ENCODE data around the gene TADA3. TPM values are rescaled to one million over a fixed set of nuclear protein-coding genes. Genes with fewer than 3 reads are reported as not detected.

Gene TADA3
- total RNA-seq, 1 donor from 2014 or later, result 54.5 TPM

DNA sequence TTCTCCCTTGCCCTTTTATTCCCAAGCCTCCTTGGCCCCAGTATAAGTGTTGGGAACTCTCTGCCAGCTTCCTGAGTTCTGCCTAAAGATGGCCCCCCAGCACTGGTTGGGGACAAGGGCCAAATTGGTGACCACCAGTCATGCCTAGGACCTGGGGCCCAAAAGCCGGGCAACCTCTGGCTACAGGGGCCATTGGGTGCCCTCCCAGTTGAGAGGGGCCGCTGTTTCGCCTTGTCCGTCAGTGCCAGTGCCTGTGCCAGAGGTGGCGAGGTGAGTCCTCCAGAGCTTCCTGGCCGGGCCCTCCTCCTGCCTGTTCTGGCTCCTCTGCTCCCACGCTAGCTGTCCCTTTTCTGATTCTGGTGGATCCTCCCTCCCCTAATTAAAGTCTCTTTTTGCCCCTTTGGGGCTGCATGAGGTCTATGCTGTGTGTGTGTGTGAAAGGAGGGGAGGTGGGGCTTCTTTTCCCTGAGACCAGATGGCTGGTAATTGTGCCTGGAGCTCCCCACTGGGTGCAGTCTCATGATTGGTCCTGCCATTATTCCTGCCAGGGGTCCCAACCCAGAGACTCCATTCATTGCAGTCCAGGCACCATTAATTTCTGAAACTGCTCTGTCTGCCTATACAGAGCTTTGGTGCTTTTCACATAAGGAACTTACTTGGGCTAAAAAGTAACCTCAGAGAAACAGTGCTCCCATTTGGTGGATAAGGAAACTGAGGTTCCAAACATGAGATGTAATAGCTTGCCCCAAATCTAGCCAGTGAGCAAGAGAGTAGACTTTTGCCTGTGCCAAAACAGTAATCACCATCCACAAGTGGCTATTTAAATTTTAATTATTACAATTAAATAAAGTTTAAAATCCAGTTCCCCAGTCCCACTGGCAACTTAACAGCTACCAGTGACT lies 14.7 kb upstream of the TADA3 start:
- Histone ChIP-seq H4K20me1 (ENCODE audit: insufficient read depth, low read length) (peaks cover 49% of the 10 kb centered on the region), H3K4me2 (ENCODE audit: low read length) (no peak overlapping the region), H3K9ac (ENCODE audit: low read length) (no peak overlapping the region), H3K4me1 (ENCODE audit: insufficient read depth, low read length) (peaks cover 15% of the 10 kb centered on the region), H3K9me3 (ENCODE audit: insufficient read depth, low read depth, low read length) (no peaks in the 10 kb centered on the region), H3K79me2 (ENCODE audit: insufficient read depth, low read length) (peaks cover 15% of the 10 kb centered on the region), H3K27me3 (ENCODE audit: insufficient read depth, low read length) (no peaks in the 10 kb centered on the region), H3K4me3 (ENCODE audit: insufficient read depth, low read depth, low read length) (no peak overlapping the region), H3K27ac (ENCODE audit: low read depth, low read length) (no peak overlapping the region), H3K36me3 (ENCODE audit: insufficient read depth, low read length) (peaks cover 40% of the 10 kb centered on the region), H2AFZ (ENCODE audit: low read depth, low read length) (no peak overlapping the region)
- Mint-ChIP-seq H3K9me3 (ENCODE audit: unreplicated experiment) (no peaks in the 10 kb centered on the region), H3K4me1 (ENCODE audit: low read depth, unreplicated experiment) (peaks cover 31% of the 10 kb centered on the region), H3K27ac (ENCODE audit: unreplicated experiment) (no peak overlapping the region), H3K27me3 (ENCODE audit: low read depth, unreplicated experiment) (no peaks in the 10 kb centered on the region), H3K36me3 (ENCODE audit: low read depth, unreplicated experiment) (peaks cover 24% of the 10 kb centered on the region), H3K4me3 (ENCODE audit: unreplicated experiment) (no peak overlapping the region)
- FAIRE-seq (no peak), DNase-seq (ENCODE audit: low read depth) (no peak)
- TF ChIP-seq CTCF (IDR thresholded peaks at IDR 0.05; ENCODE audit: insufficient read depth, low read depth, low read length) (no peak), EZH2 (IDR thresholded peaks at IDR 0.05; ENCODE audit: insufficient read depth, low read length) (no peak)

DNA sequence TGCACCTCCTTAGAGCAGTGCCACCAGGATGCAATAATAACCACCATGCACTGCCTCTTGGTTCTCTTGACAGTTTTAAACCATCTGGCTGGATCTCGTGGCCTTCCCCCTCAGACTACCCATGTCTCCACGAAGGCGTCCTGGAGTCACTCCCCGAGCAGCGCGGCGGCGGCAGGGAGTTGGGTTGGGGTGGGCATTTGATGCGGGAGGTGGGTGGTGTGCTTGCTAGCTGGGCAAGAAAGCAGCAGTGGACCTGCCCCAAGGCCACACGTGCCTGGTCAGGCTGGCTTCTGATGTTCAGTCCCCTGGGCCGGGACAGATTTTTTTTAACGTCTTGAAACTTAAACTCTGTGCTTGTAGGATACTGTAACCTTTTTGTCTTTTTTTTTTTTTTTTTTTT lies 13.9 kb upstream of the TADA3 start:
- Histone ChIP-seq H3K27ac (ENCODE audit: low read depth, low read length) (no peak overlapping the region), H3K4me2 (ENCODE audit: low read length) (no peak overlapping the region), H4K20me1 (ENCODE audit: insufficient read depth, low read length) (peaks cover 55% of the 10 kb centered on the region), H3K4me3 (ENCODE audit: insufficient read depth, low read depth, low read length) (no peak overlapping the region), H2AFZ (ENCODE audit: low read depth, low read length) (no peak overlapping the region), H3K79me2 (ENCODE audit: insufficient read depth, low read length) (peaks cover 21% of the 10 kb centered on the region), H3K9me3 (ENCODE audit: insufficient read depth, low read depth, low read length) (no peaks in the 10 kb centered on the region), H3K36me3 (ENCODE audit: insufficient read depth, low read length) (peaks cover 47% of the 10 kb centered on the region), H3K27me3 (ENCODE audit: insufficient read depth, low read length) (no peaks in the 10 kb centered on the region), H3K9ac (ENCODE audit: low read length) (no peak overlapping the region), H3K4me1 (ENCODE audit: insufficient read depth, low read length) (peaks cover 15% of the 10 kb centered on the region)
- no peak for FAIRE-seq
- Mint-ChIP-seq H3K36me3 (ENCODE audit: low read depth, unreplicated experiment) (peaks cover 29% of the 10 kb centered on the region), H3K27me3 (ENCODE audit: low read depth, unreplicated experiment) (no peaks in the 10 kb centered on the region), H3K4me3 (ENCODE audit: unreplicated experiment) (no peak overlapping the region), H3K27ac (ENCODE audit: unreplicated experiment) (no peak overlapping the region), H3K9me3 (ENCODE audit: unreplicated experiment) (no peaks in the 10 kb centered on the region), H3K4me1 (ENCODE audit: low read depth, unreplicated experiment) (peaks cover 31% of the 10 kb centered on the region)
- TF ChIP-seq EZH2 (IDR thresholded peaks at IDR 0.05; ENCODE audit: insufficient read depth, low read length), result no peak
- no peak for TF ChIP-seq CTCF (IDR thresholded peaks at IDR 0.05; ENCODE audit: insufficient read depth, low read depth, low read length)
- DNase-seq (ENCODE audit: low read depth), result no peak

GRCh38 chr3:9804996-9805395 lies 12.7 kb upstream of the TADA3 start:
- TF ChIP-seq CTCF (IDR thresholded peaks at IDR 0.05; ENCODE audit: insufficient read depth, low read depth, low read length) (no peak), EZH2 (IDR thresholded peaks at IDR 0.05; ENCODE audit: insufficient read depth, low read length) (no peak)
- Histone ChIP-seq H3K9ac (ENCODE audit: low read length) (no peak overlapping the region), H4K20me1 (ENCODE audit: insufficient read depth, low read length) (peaks cover 62% of the 10 kb centered on the region), H3K9me3 (ENCODE audit: insufficient read depth, low read depth, low read length) (no peaks in the 10 kb centered on the region), H2AFZ (ENCODE audit: low read depth, low read length) (no peak overlapping the region), H3K4me2 (ENCODE audit: low read length) (no peak overlapping the region), H3K36me3 (ENCODE audit: insufficient read depth, low read length) (peaks cover 54% of the 10 kb centered on the region), H3K27me3 (ENCODE audit: insufficient read depth, low read length) (no peaks in the 10 kb centered on the region), H3K27ac (ENCODE audit: low read depth, low read length) (no peak overlapping the region), H3K79me2 (ENCODE audit: insufficient read depth, low read length) (peaks cover 23% of the 10 kb centered on the region), H3K4me1 (ENCODE audit: insufficient read depth, low read length) (peaks cover 15% of the 10 kb centered on the region), H3K4me3 (ENCODE audit: insufficient read depth, low read depth, low read length) (no peak overlapping the region)
- DNase-seq (ENCODE audit: low read depth) (no peak), FAIRE-seq (no peak)
- peaks cover 30% of the 10 kb centered on the region for H3K36me3 Mint-ChIP-seq (ENCODE audit: low read depth, unreplicated experiment)
- H3K9me3 Mint-ChIP-seq (ENCODE audit: unreplicated experiment), result no peaks in the 10 kb centered on the region
- H3K4me3 Mint-ChIP-seq (ENCODE audit: unreplicated experiment), result no peak overlapping the region
- H3K4me1 Mint-ChIP-seq (ENCODE audit: low read depth, unreplicated experiment), result peaks cover 26% of the 10 kb centered on the region
- no peak overlapping the region for H3K27ac Mint-ChIP-seq (ENCODE audit: unreplicated experiment)
- H3K27me3 Mint-ChIP-seq (ENCODE audit: low read depth, unreplicated experiment), result no peaks in the 10 kb centered on the region
